ENCODE data around the gene PRND.
"Not testable (repeated sequence)": the region's sequence is repeated elsewhere in the genome, so short reads cannot be mapped to it uniquely, and the experiment has no call there.

The PRND gene

GRCh38 chr20:4740774-4741431, 19.2 kb downstream of the PRND start:
- DNase-seq, result peak; percentile 45

DNA sequence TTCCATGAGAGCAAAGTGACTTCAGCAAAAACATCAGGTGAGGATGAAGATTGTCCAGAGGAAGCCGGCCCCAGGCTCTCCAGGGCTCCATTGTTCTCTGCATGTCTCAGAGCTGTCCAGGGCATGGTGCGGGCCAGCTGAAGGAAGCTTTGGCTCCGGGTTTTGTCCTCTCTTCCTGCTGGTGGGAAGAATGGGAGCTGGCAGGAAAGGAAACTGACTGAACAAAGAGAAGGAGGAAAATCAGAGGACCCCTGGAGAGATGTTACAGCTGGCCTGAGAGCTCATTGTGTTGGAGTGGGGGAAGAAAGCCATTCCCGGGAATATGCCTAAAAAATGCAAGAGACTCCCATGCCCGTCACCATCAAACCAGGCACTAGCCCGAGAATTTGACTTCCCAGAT, 27.1 kb downstream of the PRND start:
- no peak for DNase-seq

GRCh38 chr20:4749326-4749725, 27.6 kb downstream of the PRND start:
- no peak for DNase-seq

GRCh38 chr20:4750381-4750780, 28.7 kb downstream of the PRND start:
- DNase-seq, result no peak

DNA sequence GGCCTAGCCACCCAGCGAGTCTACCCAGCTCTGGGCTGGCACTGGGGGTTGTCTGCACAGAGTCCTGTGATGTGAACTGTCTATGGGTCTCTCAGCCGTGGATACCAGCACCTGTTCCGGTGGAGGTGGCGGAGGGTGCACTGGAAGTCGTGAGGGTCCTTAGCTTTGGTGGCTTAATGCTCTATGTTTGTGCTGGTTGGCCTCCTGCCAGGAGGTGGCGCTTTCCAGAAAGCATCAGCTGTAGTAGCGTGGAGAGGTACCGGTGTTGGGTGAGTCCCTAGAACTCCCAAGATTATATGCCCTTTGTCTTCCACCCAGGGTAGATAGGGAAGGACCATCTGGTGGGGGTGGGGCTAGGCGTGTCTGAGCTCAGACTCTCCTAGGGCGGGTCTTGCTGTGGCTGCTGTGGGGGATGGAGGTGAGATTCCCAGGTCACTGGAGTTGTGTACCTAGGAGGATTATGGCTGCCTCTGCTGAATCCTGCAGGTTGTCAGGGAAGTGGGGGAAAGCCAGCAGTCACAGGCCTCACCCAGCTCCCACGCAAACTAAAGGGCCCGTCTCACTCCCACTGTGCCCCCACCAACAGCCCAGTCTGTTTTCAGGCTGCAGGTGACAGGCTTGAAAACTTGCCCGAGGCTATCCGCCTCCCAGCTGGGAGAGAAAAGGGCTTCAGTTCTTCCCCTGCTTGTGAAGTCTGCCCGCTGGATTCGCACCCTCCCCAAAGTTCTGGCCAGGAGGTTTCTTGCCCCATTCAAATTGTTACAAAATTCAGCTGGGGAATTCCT, 37.6 kb downstream of the PRND start:
- peak; percentile 16 for DNase-seq

DNA sequence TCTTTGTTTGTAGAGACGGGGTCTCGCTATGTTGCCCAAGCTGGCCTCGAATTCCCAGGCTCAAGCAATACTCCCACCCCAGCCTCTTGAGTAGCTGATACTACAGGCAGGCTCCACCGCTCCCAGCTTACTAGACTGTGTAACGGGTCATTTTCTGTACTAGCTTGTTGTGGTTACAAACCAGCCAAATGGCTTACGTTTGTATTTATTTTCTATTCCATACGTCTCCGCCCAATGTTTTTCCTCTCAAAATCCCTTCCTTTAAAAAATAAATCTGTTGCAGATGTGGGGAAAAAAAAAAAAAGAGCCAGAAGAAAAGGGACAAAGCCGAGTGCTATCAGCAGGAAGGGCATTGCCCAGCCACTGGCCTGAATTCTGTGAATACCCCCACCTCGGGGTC, 41.6 kb downstream of the PRND start:
- DNase-seq, result no peak

- DNase-seq, result peak; percentile 83
Observed at GRCh38 chr20:4763723-4764510, 42.2 kb downstream of the PRND start.

- DNase-seq, result no peak
Observed at GRCh38 chr20:4764805-4765204, 43.1 kb downstream of the PRND start.

DNA sequence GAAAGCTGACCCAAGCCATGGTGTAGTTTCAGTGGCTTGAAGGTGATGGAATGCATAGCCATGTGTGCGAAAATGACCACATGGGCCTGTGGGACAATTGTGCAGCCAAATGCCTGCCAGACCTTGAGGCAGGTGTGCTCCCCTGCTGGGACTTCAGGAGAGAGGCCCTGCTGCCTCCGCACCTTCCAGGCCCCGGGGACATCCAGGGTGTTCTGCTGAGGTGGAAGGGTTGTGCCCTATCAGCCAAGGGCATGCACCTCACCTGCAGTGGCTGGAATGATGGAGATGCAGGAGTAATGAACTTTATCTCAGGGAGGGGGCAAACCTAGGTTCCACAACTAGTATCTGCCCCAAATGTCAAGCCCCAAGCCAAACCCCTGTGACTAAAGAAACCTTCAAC, 44.0 kb downstream of the PRND start:
- no peak for DNase-seq

- DNase-seq, result peak; percentile 91
Observed at GRCh38 chr20:4766631-4767030, 44.9 kb downstream of the PRND start.

DNA sequence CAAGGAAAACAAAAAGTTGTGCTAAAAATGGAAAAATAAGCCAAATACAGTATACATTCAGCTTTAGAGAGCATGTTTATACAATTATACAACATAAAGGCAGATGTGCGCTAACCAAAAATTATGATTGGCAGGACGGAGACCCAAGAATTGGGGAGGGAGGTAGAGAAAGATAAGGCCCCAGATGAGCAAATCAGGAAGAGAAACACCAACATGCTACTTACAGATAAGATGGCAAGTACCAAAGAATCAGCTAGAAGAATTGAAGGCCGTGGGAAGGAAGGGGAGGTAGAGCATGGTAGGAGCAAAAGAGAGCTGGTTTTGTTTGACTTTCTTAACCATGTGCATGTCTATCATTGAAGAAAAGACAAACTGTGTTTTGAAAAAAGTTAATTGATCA, 45.4 kb downstream of the PRND start:
- DNase-seq, result no peak

- no peak for DNase-seq
Observed at GRCh38 chr20:4769328-4769727, 47.6 kb downstream of the PRND start.

DNA sequence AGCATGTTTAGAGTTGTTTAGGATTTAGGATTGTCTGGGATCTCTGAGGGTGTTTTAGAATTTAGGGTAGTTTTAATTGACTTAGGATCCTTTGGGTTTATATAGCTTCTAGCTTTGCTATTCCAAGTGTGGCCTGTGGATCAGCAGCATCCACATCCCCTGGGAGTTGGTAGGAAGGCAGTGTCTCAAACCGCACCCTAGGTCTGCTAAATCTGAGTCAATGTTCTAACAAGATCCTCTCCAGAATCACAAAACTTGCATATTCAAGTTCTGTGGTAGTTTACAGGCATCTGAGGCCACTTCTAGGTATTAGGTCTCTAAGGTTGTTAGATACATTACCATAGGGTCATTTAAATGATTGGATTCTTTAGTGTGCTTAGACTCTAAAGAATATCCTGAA, 48.3 kb downstream of the PRND start:
- DNase-seq, result no peak

DNA sequence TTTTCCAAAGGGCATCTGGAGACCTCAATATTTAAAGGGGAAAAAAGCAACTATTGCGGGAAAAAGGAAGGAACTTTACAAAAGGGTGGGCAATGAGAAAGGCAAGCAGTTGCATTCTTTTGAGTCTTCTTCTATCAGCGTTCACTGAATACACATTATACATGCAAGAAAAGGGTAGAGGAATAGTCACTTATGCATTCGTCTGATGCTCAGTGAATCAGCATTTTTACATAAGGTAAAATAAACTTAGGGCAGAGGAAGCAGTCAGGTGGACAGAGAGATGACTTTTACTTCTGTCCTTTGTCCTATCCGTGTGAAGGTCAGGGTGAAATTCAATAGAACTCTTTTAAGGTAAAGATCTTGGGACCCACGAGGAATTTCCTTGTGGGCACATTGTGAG, 49.3 kb downstream of the PRND start:
- no peak for DNase-seq

DNA sequence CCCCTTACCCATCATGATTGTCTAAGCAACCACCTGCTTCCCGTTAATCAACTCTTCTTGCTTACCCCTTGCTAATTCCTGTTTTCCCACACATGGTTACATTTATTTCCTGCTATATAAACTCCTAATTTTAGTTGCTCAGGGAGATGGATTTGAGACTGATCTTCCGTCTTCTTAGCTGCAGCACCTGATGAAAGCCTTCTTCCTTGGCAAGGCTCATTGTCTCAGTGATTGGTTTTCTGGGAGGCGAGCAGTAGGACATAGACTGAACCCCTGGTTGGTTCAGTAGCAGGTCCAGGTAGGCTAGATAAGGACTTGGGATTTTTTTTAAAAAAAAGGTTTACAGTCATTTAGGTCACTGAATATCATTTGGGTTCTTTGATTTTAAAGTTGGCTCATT, 50.4 kb downstream of the PRND start:
- no peak for DNase-seq

DNA sequence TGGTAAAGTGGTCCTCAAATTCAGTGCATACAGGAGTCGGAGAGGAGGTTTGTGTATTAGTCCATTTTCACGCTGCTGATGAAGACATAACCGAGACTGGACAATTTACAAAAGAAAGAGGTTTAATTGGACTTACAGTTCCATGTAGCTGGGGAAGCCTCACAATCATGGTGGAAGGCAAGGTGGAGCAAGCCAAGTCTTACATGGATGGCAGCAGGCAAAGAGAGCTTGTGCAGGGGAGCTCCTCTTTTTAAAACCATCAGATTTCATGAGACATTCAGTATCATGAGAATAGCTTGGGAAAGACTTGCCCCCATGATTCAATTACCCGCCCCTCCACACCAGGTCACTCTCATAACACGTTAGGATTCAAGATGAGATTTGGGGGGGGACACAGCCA, 51.3 kb downstream of the PRND start:
- not testable (repeated sequence) for DNase-seq

DNA sequence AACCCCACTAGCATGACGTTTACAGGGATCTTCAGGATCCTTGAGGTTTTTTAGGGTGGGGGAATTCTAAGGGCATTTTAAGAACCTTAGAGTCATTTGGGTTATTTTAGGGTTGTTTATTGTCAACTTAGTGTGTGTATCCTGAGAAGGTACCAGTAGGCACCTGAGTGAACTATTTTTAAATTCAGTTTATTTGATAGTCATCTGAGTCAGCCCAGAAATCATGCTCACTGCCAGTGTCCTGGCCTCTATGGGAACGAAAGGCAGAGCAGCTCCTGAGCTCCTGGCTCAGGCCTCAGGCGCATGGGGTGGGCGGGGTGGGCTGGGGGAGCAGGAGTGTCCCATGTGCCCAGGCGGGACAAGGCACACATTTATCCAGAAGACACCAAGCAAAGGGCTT, 52.0 kb downstream of the PRND start:
- no peak for DNase-seq

DNA sequence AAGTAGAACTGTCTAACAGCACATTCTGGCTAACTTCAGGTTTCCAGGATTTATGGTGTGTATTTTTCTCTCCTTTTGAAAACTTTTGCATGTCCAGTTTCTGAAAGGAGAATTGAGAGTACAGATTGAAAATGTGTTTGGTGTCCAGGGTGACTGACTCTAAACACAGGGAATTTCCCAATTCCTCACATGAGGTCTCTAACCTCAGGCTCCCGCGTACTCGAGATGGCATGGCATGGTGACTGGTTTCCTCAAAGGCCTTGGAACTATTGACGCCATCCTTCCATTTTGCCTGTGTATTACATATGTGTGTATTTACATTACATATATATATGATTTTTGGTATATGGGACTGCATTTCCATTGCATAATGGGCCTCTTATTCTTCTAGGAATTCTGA, 52.5 kb downstream of the PRND start:
- DNase-seq, result peak; percentile 92

DNA sequence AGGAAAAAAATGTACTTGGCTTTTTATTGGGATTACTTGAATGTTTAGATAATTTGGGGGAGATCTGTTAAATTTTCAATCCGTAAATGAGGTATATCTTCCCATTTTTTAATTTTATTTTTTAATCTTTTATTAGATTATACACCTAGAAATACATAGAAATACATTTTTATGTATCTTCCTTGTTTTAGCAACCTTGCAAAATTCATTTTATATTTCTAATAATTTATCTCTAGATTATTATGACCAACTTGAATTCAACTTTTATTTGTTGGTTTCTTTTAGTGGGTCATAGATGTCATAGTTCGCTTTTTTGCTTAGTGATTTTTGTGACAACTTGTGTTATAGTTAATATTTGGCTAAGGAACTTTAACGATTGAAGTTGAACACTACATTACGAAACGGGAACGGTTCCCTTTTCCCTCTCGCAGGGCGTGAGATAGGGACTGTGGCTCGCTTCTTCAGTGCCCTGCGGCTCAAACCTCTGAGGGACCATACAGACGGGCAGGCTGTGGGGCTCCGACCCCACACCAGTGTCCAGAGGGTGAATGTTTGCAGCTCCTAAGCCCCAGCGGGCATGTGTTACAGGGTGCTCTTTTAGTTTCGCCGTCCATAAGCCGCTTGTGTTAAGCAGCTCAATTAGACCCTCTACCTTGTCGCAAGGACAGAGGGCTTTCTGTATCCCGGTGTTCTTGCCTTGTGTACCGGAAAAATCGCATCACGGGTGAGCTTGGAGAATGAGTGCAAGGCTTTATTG, 53.8 kb downstream of the PRND start:
- peak; percentile 69 for DNase-seq

DNA sequence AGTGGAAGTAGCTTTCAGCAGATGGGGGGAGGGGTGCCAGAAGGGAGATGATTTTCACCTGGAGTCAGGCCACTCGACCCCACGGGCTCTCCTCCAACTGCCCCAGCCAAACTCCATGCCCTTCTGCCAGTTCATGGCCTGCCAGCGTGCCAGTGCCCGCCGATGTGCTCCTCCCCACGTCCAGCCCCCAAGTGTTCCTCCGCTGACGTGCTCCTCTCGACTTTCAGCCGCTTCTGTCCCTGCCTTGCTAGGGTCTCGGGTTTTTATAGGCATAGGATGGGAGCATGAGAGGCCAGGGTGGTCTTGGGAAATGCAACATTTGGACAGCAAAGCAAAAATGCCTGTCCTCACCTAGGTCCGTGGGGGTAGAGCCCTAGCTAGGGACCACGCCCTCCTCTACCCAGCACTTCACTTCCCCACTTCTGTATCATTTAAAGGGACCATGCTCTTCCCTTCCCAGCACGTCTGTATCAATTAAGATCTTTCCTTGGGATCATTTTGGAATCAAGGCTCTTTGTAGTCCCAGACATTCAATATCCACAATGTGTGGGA, 54.4 kb downstream of the PRND start:
- DNase-seq, result no peak

Measured in inflammatory macrophage treated with lipopolysaccharide for 4 hours (primary cell).